Putamen (tissue), 1 donor: ENCODE data around the gene HHAT.

ENCODE experiments used
- DNase-seq: peaks from one replicate; pipeline ENCODE4 v3.0.0-alpha.2; 2016; ENCODE audit warnings: low spot score

The HHAT gene

DNA sequence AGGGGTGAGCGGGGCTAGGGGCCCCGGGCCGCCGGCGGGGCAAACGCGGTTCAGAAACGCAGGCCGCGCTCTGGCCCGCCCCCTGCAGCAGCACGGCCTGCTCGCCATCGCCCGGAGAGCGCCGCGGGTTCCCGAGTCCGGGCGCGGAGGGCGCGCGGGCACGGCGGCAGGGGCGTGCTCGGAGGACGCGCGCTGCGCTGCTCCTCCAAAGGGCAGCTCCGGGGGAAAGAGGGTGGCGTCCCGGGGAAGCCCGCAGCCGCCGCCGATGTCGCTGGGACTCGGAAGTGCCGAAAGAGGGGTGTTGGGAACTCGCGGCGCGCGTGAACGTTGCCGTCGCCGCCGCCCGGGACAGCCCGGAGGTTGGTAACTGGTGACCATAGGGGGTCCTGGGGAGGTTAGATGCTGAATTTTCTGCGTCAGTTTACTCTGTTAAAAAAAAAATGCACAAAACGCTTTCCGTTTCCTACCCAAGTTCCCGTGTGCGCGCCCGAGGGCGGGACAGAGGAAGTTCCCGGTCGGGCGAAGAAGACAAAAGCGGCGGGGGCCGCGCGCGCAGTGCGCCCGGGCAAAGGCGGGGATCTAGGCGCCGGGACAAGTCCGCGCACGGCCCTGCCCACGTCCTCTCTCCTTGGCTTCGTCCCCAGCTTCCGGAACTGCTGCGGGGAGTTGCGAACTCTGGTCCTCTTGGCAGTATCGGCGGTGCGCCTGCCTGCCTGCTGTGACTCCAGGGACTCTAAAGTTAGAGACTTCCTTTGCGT lies at the start of gene HHAT:
Gene HHAT, plus strand, starts transcription at position 157 of the 758 bp plus-strand sequence. CDS start 20,074 bp downstream, outside the sequence.
- peak; percentile 81 for DNase-seq

DNA sequence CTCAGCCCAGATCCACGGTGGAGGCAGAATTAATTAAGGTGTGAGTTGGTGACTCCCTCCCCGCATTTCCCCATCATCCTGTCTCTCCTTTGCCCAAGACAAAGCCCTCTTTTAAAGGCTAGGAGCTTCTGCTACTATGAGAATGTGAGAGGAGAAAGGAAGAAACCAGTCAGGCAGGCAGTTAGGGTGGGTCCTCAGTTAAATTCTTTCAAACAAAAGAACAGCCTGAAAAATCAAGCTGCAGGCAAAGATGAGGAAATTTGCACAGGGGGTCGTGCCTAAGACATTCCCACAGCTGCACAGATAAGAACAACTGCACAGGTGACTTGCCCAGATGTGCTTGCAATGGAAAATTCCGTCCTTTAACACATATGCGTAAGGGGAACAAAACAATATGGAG lies 48.5 kb upstream of the HHAT start:
- DNase-seq: no peak

DNA sequence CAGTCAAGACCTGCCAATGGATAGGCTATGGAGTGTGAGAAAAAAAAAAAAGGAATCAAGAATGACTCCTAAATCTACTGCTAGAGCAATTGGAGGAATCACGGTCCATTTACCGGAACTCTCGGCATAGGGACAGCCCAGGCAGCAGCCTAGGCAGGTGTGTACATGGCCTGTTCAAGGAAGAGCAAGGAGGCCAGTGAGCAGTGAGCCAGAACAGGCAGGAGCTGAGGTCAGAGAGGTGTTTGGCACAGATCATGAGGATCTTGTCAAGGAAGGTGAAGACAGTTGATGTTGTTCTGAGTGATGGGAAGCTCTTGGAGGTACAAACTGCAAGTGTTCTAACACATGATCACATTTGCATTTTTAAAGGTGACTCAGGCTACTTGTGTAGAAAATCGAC lies 40.6 kb upstream of the HHAT start:
- DNase-seq: no peak

DNA sequence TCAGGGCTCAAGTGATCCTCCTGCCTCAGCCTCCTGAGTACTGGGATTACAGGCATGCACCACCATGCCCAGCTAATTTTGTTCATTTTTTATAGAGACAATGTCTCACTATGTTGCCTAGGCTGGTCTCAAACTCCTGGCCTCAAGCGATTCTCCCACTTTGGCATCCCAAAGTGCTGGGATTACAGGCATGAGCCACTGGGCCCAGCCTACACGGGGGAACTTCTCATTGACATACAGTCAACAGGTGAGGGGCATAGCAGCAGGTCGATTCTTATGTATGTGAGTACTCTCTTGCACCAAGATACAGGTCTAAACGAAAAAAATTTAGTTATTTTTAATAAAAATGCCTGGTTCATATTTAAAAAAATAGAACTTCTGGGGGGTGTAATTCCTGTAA lies 39.5 kb upstream of the HHAT start:
- no peak for DNase-seq

DNA sequence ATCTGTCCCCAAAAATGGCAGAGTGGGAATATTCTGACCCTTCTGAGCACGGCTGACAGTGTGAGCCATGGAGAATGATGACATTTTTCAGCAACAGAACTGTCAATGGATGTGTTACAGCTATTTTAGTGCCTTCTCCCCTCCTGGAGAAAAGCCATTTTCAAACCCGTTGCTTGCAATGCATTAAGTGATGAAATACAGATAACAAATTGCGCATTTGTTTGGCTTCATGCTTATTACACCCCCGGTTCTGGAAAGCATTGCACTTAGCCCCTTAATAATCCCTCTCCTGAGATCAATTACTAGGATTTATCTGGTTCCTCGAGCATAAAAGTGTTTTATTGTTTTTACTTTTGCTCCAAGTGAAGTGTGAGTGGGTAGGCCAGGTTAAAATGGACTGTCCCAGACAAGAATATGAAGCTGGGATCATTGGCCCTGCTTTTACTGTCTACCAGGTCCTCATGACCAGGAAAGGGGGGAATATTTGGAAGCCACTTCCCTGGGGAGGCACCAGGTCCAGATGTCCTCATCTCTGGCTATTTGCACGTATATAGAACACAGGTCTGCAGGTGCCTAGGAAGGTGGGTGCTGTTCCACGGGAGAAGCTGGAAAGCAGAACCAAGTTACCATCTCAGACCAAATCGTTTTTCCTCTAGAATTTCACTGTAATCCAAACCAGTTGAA lies 37.5 kb upstream of the HHAT start:
- no peak for DNase-seq

DNA sequence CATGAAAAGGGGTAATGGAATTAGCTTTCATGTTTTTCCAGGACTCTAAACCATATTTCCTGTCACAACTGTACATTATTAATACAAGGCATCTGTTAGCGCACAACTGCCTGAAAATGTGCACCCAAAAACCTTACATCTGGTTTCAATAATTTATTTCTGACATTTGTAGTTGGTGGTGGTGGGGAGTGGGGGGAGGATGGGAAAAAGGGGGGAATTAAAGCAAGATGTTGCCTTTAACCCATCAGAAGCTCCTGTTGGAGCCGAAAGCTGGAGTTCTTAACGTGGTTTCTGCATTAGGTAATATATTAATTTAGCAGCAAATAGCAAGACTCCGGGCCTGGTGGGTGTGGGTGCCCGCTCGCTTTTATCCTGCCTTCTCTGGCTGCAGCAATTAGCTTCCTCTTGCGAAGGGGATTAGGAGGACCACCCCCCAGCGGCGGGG lies 36.9 kb upstream of the HHAT start:
- no peak for DNase-seq

DNA sequence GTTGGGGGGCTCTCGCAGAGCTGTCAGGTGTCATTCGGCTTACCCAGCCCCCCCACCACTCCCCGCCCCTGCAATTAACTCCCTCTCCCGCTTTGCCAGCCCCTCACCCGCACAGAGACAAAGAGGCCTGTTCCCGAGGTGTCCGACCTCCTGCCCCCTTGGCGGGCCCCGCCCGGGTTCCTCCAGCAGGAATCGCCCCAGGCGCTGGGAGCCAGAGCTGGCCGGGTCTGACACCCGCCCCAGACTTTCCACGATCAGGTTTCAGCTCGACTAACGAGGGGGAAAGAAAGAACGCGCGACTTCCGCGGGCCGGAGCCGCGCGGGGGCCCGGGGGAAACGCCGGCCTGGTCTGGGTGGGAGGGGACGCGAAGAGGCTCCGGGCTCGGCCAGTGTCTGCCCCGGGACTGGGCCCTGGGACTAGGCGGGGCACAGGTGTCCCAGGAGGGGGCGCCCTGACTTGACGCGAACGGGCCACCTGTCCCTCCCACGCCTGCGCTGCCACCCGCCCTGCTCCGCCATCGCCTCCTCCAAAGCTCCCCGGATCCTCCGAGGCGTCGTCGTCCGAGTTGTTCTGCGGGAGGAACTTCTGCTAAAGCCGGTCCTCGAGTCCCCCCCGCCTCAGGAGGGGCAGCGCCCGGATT lies 36.4 kb upstream of the HHAT start:
- DNase-seq: no peak

DNA sequence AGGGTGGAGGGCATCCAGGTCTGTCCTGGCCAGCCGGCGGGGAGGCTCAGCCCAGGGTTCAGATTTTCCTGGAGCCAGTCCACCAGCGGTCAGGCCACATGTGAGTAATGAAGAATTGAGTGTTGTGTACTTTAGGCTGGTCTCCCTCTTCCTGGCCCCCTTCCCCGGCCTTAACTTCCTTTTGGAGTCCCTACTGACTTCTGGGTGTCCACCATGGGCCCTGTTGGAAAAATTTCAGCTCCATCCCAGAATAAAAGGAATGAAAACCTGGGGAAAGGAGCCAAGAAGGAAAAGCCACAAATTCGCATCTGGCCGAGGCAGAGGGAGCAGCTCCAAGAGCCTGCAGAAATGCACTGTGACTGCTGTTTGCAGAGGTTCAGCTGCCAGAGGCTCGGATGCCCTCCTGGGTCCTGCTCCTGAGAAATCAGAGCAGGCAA lies 35.5 kb upstream of the HHAT start:
- no peak for DNase-seq

DNA sequence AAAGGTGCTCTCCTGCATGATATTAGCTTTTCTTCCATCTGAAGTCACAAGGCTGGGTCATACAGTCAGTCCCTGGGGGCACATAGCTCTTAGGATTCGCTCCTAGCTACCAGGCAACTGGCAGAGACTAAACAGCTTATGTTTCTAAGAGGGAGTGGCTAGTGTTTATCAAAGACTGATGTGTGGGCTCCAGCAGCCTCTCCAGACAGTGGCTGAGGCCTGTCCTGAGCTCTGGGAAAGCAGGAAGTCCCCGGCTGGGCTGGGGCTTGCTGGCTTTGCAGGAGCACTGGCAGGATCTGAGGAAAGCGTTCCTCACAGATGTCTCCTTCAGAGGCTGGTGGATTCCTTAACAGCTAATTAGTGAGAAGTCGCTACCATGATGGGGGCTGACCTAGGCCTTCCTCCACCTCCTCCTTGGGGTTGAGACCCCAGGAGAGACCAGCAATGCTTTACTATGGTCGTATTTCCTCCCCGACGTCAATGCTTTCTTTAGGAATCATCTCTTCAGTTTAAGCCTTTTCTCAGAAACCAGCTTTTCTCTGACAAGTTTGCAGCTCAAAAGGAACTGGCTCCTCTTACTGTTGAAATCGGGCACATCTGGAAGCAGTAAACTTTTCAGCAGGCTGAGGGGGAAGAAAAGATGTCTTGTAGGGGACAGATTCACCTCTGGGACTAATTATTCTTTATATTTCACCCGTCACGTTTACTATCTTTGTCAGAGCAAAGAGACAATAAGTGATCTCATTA lies 33.5 kb upstream of the HHAT start:
- no peak for DNase-seq

DNA sequence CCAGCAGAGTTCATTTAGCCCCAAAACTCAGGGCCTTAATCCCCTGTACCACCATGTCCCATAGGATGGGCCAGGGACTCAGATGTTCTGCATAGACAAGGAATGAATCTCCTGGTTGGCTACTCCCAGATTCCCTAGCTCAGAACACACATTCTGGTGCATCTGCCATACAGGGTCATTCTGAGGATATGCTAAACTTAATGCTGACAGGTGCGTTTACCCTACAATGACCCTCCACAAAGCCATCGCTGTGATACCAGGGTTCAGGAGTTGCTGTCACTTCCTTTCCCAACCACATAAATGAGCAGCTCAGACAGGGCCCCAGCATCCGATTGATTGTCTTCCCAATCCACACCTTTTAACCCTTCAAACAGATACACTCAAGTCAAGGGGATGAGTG lies 32.0 kb upstream of the HHAT start:
- no peak for DNase-seq

DNA sequence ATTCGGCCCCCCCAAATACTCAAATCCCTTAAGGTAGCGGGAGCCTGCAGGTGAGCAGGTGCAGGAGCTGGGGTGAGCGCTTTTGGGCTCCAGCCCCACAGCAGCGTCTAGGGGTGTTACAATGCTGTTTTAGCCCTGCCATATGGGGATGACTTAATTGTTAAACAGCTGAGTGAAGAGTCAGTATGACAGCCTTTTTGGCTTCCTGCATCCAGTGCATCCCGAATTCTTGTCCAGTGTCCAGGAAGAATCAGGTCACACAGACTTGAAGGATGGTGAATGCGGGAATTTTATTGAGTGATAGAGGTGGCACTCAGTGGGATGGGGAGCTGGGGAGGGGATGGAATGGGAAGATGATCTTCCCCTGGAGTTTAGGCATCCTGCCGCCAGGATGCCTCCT lies 30.4 kb upstream of the HHAT start:
- no peak for DNase-seq

DNA sequence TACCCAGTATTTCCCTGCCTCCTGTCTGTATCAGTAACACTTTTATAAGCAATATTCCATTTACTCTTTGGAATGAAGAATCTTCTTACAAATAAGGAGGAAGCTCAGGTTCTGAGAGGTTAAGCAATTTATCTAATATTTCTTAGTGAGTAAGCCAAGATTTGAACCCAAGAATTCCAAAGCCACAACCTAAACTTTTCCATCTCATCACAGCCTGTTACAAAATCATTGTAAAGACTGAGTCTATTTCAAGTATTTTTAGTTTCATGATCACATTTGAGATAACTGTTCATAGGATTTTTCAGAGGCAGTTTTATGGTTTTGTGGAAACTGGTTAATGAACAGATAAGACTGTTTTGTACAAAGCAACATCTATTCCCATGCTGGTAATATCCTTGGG lies 29.8 kb upstream of the HHAT start:
- DNase-seq: no peak

DNA sequence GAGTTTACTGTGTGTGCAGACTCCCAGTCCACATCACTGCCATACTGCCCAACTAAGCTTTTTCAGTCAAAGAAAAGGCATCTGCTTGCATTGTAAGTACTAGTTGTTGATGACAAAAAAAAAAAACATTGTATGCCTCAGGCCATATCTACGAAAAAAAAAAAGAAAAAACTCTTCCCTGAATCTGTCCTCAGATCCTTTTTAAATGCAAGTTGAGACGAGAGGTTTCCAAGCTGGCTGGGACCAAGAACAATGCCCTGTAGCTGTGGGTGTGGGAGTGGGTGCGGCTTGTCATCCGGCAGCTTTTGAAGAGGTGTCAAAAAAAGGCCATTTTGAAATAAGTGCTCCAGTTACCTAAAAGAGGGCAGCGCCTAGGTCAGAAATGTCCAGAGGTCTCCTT lies 29.2 kb upstream of the HHAT start:
- DNase-seq: no peak

DNA sequence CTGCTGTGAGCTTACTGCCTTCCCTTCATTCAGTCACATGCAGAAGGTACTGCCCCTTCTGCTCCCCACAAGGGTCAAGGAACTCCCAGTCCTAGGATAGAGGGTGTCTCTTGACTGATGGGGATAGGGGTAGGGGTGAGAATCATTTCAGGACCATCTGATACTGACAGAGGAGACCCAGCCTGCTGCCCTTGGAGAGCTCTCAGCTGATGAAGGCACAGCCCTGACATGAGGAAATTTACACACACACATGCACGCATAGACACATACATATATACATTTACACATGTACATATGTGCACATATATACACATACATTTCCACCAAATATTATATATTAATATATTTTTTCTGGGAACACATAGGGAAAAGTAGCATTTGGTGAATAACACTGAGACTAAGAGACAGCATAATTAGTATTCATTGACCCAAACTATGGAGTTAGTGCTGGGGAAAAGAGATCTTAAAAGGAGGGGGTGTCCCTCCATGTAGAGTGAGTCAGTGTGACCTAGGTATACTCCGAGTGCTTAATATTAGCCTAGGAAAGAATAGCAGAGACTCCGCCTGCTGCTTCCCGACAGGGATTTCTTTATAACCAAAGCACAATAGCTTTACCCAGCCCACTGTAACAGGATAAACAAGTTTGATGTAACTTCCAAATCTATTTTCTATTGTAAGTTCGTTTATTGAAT lies 27.6 kb upstream of the HHAT start:
- no peak for DNase-seq

DNA sequence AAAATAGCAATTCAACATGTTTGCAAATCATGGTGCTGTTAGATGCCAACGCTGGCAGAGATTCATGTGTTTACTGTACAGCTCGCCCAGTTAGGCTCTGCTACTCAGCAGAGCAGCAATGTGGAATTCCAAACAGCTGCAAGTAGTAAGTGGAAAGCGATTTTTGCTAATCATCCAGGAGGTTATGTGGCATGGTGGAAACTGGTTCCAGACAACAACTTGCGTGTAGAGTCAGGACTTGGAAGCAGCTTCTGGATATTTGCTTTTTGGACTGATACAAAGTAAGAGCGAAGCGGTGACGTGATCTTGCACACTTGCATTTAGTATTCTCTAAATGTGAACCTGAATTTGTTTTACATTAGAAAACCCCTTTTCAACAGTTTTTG lies 27.1 kb upstream of the HHAT start:
- no peak for DNase-seq

DNA sequence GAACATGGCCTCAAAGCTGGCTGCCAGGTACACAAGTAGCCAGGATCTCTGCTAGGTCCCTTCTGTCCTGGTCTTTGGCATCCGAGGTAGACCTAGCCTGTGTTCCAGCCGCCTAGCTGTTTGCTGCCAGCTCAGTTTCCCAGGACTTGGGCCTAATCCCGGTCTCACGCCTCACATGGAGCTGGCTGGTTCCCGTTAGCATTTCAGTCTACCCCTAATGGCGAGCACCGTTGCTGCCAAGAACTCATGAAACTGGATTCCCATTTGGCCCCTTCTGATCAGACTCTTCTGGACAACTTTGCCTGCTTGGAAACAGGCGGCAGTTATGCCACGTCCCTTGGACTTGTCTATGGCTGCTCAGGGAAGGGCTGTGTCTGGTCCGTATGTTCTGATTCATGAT lies 26.2 kb upstream of the HHAT start:
- DNase-seq: no peak

DNA sequence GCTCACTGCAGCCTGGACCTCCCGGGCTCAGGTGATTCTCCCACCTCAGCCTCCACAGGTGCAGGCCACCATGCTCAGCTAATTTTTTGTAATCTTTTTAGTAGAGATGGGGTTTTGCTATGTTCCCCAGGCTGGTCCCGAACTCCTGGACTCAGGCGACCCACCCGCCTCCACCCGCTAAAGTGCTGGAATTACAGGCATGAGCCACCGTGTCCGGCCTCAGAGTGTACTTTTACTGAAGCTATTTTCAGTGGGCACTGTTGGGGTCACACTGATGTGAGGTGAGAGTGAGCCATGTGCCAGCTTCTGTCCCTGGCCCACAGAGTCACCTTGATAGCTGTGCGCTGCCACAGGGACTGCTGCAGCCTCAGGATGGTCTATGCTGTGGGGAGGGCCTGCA lies 25.3 kb upstream of the HHAT start:
- no peak for DNase-seq

DNA sequence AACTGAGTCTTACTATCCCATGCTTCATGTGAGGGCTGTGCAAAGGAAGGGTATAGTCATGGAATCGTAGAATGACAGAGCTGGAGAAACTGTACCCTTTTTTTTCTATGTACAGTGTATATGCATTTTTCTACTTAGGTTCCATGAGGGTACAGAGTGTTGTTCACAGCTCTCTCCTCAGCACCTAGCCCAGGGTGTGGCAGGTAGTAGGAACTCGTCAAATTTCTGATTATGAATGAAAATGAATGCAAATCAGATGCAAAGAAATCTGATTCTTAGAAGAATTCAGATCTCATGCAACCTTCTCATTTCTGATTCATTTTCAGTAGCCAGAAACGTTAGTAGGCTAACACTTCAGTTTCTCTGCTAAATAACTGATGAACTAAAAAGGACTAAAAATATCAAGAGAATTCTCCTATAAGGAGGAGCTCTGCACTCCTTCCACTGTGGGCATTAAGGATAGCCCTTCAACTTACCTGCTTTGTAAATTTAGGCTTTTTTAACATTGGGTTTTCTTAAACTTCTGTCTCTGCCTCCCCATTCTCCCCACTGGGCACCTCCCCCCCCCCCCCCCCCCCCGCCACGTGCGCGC lies 18.0 kb upstream of the HHAT start:
- DNase-seq: peak; percentile 55

DNA sequence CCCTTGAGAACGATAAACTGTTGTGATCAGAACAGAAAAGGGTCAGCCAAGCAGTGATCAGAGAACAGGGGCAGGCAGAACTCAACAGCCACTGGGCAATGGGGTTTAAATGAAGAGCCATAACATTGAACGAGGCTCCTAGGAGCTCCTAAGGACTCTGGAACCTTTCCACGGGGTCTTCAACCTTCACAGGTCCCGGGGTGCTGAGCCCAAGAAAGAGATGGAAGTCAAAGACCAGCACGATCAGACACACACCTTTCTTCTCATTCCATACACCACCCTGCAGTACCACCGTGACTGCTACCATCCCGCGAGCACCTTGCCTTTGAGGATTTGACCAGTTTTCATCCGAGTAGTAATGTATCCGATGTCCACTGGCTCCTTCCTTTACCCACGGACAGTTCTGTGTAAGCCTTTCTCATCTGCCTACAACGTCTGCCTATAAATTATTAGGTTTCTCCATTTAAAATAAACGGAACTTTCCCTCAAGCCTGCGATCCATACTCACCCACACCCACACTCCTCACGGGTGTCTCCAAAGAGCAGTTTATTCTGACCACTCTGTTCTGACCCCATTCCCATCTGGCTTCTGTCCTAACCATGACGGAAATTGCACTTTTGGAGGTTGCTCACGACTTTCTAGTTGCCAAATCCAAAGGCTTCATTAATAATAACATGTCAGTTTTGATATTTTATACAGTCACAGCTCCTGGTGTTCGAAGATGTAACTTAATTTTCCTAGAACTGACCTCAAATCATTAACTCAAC lies 16.8 kb upstream of the HHAT start:
- no peak for DNase-seq

DNA sequence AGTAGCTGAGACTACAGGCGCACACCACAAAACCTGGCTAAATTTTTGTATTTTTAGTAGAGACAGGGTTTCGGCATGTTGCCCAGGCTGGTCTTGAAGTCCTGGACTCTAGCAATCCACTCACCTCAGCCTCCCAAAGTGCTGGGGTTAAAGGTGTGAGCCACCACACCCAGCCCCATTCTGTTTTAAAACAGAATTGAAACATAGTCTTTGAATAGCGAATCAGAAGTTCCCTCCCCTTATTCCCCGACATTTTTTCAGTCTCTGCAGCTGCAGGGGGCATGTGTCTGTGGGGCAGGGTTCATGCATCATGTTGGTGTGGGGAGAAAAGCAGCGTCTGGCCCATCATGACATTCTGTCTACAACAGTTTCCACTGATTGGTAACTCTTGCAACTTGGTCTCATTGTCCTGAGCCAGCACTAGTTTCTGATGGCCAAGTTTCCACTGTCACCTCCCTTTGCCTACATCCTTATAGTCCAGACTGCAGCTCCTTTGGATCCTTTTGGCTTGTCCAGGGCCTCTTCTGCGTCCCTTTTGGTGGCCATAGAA lies 15.6 kb upstream of the HHAT start:
- DNase-seq: no peak
